ENCODE data around the gene ZFP1. TPM values are rescaled to one million over a fixed set of nuclear protein-coding genes. Genes with fewer than 3 reads are reported as not detected.
A peak's percentile ranks its signal among the peaks of the same experiment; 100 is the strongest.

The ZFP1 gene
- total and polyA plus RNA-seq, 2 of the 4 experiments (the other 2 are of a cell fraction): 3.8 to 16.0 TPM

DNA sequence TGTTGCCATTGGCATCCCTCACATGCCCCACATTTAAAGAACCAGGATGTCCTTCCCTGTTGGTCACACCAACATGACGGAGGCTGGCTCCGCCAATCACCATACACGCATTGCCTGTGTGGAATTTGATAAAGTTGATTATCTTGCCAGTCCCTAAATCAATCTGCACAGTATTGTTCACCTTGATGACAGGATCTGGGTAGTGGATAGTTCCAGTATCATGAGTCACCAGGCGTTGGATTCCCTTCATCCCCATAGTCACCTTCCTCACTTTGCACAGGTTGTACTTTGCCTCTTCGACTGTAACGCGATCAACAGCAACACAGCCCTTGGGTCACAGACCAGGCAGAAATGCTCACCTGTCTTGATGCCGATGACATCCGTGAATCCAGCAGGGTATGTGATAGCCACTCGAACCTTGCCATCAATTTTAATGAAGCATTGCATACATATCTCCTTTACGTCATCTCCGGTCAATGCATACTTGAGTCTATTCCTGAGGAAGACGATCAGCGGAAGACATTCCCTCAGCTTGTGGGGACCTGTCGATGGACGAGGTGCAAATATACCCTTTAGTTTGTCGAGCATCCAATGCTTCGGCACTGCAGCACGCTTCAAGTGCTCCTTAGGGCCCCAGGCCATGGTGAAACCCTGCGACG, 44.4 kb downstream of the ZFP1 start:
- no peak overlapping the region for H2AK9ac ChIP-seq (replicated peaks; ENCODE audit: low read depth, low read length, poor library complexity)
- H2AK5ac ChIP-seq (ENCODE audit: low read depth, low read length): no peak overlapping the region
- no TSS peak for BruUV-seq (replicated peaks)
- no peak overlapping the region for H3K4ac ChIP-seq (ENCODE audit: low read depth, low read length)
- ChIA-PET CTCF (no interaction called here), POLR2A (ENCODE audit: unreplicated experiment) (no interaction called here)
- H3K27ac ChIP-seq (ENCODE audit: insufficient read depth, low read length): no peak overlapping the region
- no peak overlapping the region for H2BK5ac ChIP-seq (ENCODE audit: low read depth, low read length, poor library complexity, severe bottlenecking)
- intact Hi-C loops (cut with micrococcal nuclease): loop anchor here (10.0 kb wide), 1 partner anchor 432 kb away; the partner anchor contains the start of gene ADAT1
- H2BK15ac ChIP-seq (ENCODE audit: low read depth, low read length): no peak overlapping the region
- H3K56ac ChIP-seq (ENCODE audit: extremely low read depth, insufficient read depth, low read length): no peak overlapping the region
- no peak overlapping the region for H2BK20ac ChIP-seq (ENCODE audit: low read depth, low read length)
- DNase-seq (no peak), ATAC-seq (ENCODE audit: low read depth) (no peak)
- peaks cover 13% of the 10 kb centered on the region; the same call in 1 of the 2 replicates for H3K27me3 ChIP-seq (ENCODE audit: control insufficient read depth, insufficient read depth, low read length)
- 84% methylated on average over 11 of the region's 21 CpGs; no CpG with 5 or more reads in 1 of the 2 experiments for WGBS, 2 experiments (ENCODE audit: extremely low coverage in 2 of 2, insufficient read length in 1 of 2)
- no peak overlapping the region for H4K91ac ChIP-seq (ENCODE audit: insufficient read depth, low read depth, low read length)
- H4K8ac ChIP-seq (ENCODE audit: low read depth in 2 of 2, low read length in 2 of 2): no peak overlapping the region
- H2BK120ac ChIP-seq (ENCODE audit: low read depth, low read length): no peak overlapping the region
- dilution Hi-C loops (cut with HindIII; ENCODE audit: low sequenced_read_pairs, unreplicated experiment): no loop called here
- no peak for TF ChIP-seq CEBPB (IDR thresholded peaks at IDR 0.05; ENCODE audit: low read depth, low read length)
- no peak for TF ChIP-seq RAD21 (IDR thresholded peaks at IDR 0.05; ENCODE audit: low read length)
- no peak for TF ChIP-seq BHLHE40 (IDR thresholded peaks at IDR 0.05; ENCODE audit: low read depth, low read length)
- no peak for TF ChIP-seq POLR2A (IDR thresholded peaks at IDR 0.05; ENCODE audit: low read depth, low read length)
- no peak for TF ChIP-seq CHD1 (IDR thresholded peaks at IDR 0.05; ENCODE audit: low read depth, low read length)
- TF ChIP-seq MXI1 (IDR thresholded peaks at IDR 0.05; ENCODE audit: borderline replicate concordance, low read depth, low read length): no peak
- TF ChIP-seq FOS (IDR thresholded peaks at IDR 0.05; ENCODE audit: low read depth, low read length): no peak
- no peak for TF ChIP-seq RCOR1 (IDR thresholded peaks at IDR 0.05; ENCODE audit: insufficient replicate concordance, low read length)
- no peak for TF ChIP-seq MAFK (IDR thresholded peaks at IDR 0.05; ENCODE audit: low read depth, low read length)
- TF ChIP-seq, protein P1, sequence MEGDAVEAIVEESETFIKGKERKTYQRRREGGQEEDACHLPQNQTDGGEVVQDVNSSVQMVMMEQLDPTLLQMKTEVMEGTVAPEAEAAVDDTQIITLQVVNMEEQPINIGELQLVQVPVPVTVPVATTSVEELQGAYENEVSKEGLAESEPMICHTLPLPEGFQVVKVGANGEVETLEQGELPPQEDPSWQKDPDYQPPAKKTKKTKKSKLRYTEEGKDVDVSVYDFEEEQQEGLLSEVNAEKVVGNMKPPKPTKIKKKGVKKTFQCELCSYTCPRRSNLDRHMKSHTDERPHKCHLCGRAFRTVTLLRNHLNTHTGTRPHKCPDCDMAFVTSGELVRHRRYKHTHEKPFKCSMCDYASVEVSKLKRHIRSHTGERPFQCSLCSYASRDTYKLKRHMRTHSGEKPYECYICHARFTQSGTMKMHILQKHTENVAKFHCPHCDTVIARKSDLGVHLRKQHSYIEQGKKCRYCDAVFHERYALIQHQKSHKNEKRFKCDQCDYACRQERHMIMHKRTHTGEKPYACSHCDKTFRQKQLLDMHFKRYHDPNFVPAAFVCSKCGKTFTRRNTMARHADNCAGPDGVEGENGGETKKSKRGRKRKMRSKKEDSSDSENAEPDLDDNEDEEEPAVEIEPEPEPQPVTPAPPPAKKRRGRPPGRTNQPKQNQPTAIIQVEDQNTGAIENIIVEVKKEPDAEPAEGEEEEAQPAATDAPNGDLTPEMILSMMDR (conservative IDR thresholded peaks at IDR 0.05; ENCODE audit: low read depth, low read length): no peak
- TF ChIP-seq MAZ (IDR thresholded peaks at IDR 0.05; ENCODE audit: borderline replicate concordance, low read depth, low read length): no peak
- TF ChIP-seq, protein P2, sequence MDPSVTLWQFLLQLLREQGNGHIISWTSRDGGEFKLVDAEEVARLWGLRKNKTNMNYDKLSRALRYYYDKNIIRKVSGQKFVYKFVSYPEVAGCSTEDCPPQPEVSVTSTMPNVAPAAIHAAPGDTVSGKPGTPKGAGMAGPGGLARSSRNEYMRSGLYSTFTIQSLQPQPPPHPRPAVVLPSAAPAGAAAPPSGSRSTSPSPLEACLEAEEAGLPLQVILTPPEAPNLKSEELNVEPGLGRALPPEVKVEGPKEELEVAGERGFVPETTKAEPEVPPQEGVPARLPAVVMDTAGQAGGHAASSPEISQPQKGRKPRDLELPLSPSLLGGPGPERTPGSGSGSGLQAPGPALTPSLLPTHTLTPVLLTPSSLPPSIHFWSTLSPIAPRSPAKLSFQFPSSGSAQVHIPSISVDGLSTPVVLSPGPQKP (IDR thresholded peaks at IDR 0.05; ENCODE audit: borderline replicate concordance, low read depth, low read length): no peak
- TF ChIP-seq NFE2L2 (IDR thresholded peaks at IDR 0.05; ENCODE audit: low read depth, low read length): no peak
- TF ChIP-seq, protein P3, sequence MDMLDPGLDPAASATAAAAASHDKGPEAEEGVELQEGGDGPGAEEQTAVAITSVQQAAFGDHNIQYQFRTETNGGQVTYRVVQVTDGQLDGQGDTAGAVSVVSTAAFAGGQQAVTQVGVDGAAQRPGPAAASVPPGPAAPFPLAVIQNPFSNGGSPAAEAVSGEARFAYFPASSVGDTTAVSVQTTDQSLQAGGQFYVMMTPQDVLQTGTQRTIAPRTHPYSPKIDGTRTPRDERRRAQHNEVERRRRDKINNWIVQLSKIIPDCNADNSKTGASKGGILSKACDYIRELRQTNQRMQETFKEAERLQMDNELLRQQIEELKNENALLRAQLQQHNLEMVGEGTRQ (IDR thresholded peaks at IDR 0.05; ENCODE audit: low read depth, low read length): no peak
- TF ChIP-seq SMC3 (IDR thresholded peaks at IDR 0.05; ENCODE audit: low read depth, low read length): no peak
- no peak for TF ChIP-seq RFX5 (IDR thresholded peaks at IDR 0.05; ENCODE audit: low read depth, low read length)
- no peaks in the 10 kb centered on the region for H3K79me1 ChIP-seq (ENCODE audit: low read depth in 1 of 2, low read length in 2 of 2)
- no peak overlapping the region for H3K14ac ChIP-seq (replicated peaks; ENCODE audit: low read depth, low read length)
- H3K36me3 ChIP-seq (ENCODE audit: control insufficient read depth, insufficient read depth, low read length): no peaks in the 10 kb centered on the region
- peak overlapping the region; percentile 8 for H2AFZ ChIP-seq (replicated peaks; ENCODE audit: low read length, poor library complexity)
- H3K9ac ChIP-seq (ENCODE audit: low read depth, low read length): no peak overlapping the region
- in situ Hi-C loops (cut with MboI; ENCODE audit: low sequenced_read_pairs): no loop called here
- H3K4me1 ChIP-seq (ENCODE audit: control insufficient read depth, insufficient read depth, low read length): peaks cover 1% of the 10 kb centered on the region; the same call in 1 of the 2 replicates
- H4K5ac ChIP-seq (ENCODE audit: low read depth, low read length): no peak overlapping the region
- H3K23ac ChIP-seq (ENCODE audit: low read depth, low read length): no peak overlapping the region
- H3K9me3 ChIP-seq (ENCODE audit: control insufficient read depth, insufficient read depth, low read length): no peaks in the 10 kb centered on the region
- no peak overlapping the region for H3K18ac ChIP-seq (ENCODE audit: low read depth, low read length)
- H3K4me3 ChIP-seq (ENCODE audit: insufficient read depth, low read depth, low read length): no peak overlapping the region
- H3K4me2 ChIP-seq (ENCODE audit: low read depth, low read length): no peak overlapping the region
- H4K20me1 ChIP-seq (ENCODE audit: insufficient read depth, low read length): no peaks in the 10 kb centered on the region
- H3K9me1 ChIP-seq (ENCODE audit: insufficient read depth, low read length): no peaks in the 10 kb centered on the region

All from IMR-90 (cell line).